WI38 (cell line): ENCODE results near the gene STXBP6.

Experiments used
- H3K4me3 ChIP-seq: 2 replicates; pipeline ENCODE4 v1.5.1; 2011; ENCODE audit warnings: low read depth, mild to moderate bottlenecking, control low read depth, low read length
- CTCF ChIP-seq: IDR thresholded peaks from 2 replicates; pipeline ENCODE4 v1.5.1; 2012; ENCODE audit warnings: low read depth, mild to moderate bottlenecking, control low read depth, low read length

The STXBP6 gene

GRCh38 chr14:24847568-24848095 is 202.3 kb downstream of the STXBP6 start:
- TF ChIP-seq CTCF = no peak
- H3K4me3 ChIP-seq = no peak overlapping the region

- TF ChIP-seq CTCF = no peak
- no peak overlapping the region for H3K4me3 ChIP-seq
Observed at GRCh38 chr14:24846261-24846660, 203.7 kb downstream of the STXBP6 start.

- H3K4me3 ChIP-seq = no peak overlapping the region
- no peak for TF ChIP-seq CTCF
Observed at GRCh38 chr14:24845851-24846250, 204.1 kb downstream of the STXBP6 start.

- no peak for TF ChIP-seq CTCF
Observed at GRCh38 chr14:24844011-24844410, 205.9 kb downstream of the STXBP6 start.

GRCh38 chr14:24843494-24843893 is 206.5 kb downstream of the STXBP6 start:
- no peak overlapping the region for H3K4me3 ChIP-seq
- TF ChIP-seq CTCF = no peak

More at GRCh38 chr14:24844011-24844410, 205.9 kb downstream of the STXBP6 start:
- no peak overlapping the region for H3K4me3 ChIP-seq

GRCh38 chr14:24840204-24840893 is 209.6 kb downstream of the STXBP6 start:
- no peak overlapping the region for H3K4me3 ChIP-seq
- TF ChIP-seq CTCF = no peak

GRCh38 chr14:24839617-24840203 is 210.2 kb downstream of the STXBP6 start:
- no peak overlapping the region for H3K4me3 ChIP-seq
- no peak for TF ChIP-seq CTCF
